Trophoblast cell (in vitro differentiated cells and primary cell): ENCODE measurements around the gene GRAMD1C.

ENCODE experiments used
- DNase-seq, 2 donors: peaks; one replicate each; pipeline ENCODE4 v3.0.0-alpha.2; 2016
- H2AFZ ChIP-seq: 2 replicates; pipeline ENCODE4 v1.6.1; 2013; ENCODE audit warnings: low read length, moderate library complexity, mild to moderate bottlenecking; ENCODE audit not compliant: insufficient read depth, poor library complexity
- H2AK5ac ChIP-seq: 2 replicates; pipeline ENCODE4 v1.6.1; 2013; ENCODE audit warnings: mild to moderate bottlenecking, low read length
- H2BK120ac ChIP-seq: 2 replicates; pipeline ENCODE4 v1.6.1; 2013; ENCODE audit warnings: low read length, mild to moderate bottlenecking, moderate library complexity; ENCODE audit not compliant: insufficient read depth, poor library complexity
- H2BK12ac ChIP-seq: 2 replicates; pipeline ENCODE4 v1.6.1; 2013; ENCODE audit warnings: mild to moderate bottlenecking, low read length, moderate library complexity
- H2BK5ac ChIP-seq: 2 replicates; pipeline ENCODE4 v1.6.1; 2013; ENCODE audit warnings: low read length, low read depth, moderate library complexity, mild to moderate bottlenecking; ENCODE audit not compliant: poor library complexity
- H3K14ac ChIP-seq: 2 replicates; pipeline ENCODE4 v1.6.1; 2013; ENCODE audit warnings: mild to moderate bottlenecking, low read length
- H3K18ac ChIP-seq: 2 replicates; pipeline ENCODE4 v1.6.1; 2013; ENCODE audit warnings: mild to moderate bottlenecking, low read length
- H3K23ac ChIP-seq: 2 replicates; pipeline ENCODE4 v1.6.1; 2013; ENCODE audit warnings: low read length
- H3K27ac ChIP-seq: 2 replicates; pipeline ENCODE4 v1.5.1; 2013; ENCODE audit warnings: low read depth, mild to moderate bottlenecking, inconsistent platforms, low read length, moderate library complexity
- H3K27me3 ChIP-seq: 2 replicates; pipeline ENCODE4 v1.6.1; 2013; ENCODE audit warnings: inconsistent platforms, mild to moderate bottlenecking, low read length, moderate library complexity; ENCODE audit not compliant: insufficient read depth
- H3K36me3 ChIP-seq, 2 experiments: 1 replicate in 1 of 2; 2 replicates in 1 of 2; pipeline ENCODE4 v1.6.1; 2013; ENCODE audit warnings: low read length in 2 of 2, mild to moderate bottlenecking in 2 of 2, moderate library complexity in 1 of 2; ENCODE audit not compliant: insufficient read depth in 2 of 2, control insufficient read depth in 1 of 2
- H3K4ac ChIP-seq: 2 replicates; pipeline ENCODE4 v1.6.1; 2013; ENCODE audit warnings: low read depth, mild to moderate bottlenecking, low read length, moderate library complexity
- H3K4me1 ChIP-seq, 2 experiments: 1 replicate in 1 of 2; 2 replicates in 1 of 2; pipeline ENCODE4 v1.6.1; 2013; ENCODE audit warnings: low read length in 2 of 2, mild to moderate bottlenecking in 2 of 2, moderate library complexity in 1 of 2; ENCODE audit not compliant: insufficient read depth in 2 of 2, control insufficient read depth in 1 of 2
- H3K4me2 ChIP-seq: 2 replicates; pipeline ENCODE4 v1.6.1; 2013; ENCODE audit warnings: inconsistent platforms, mild to moderate bottlenecking, low read length, moderate library complexity
- H3K4me3 ChIP-seq: 2 replicates; pipeline ENCODE4 v1.5.1; 2013; ENCODE audit warnings: mild to moderate bottlenecking, low read depth, low read length, inconsistent platforms
- H3K79me1 ChIP-seq: one replicate; pipeline ENCODE4 v1.6.1; 2013; ENCODE audit warnings: low read length
- H3K79me2 ChIP-seq: 2 replicates; pipeline ENCODE4 v1.6.1; 2013; ENCODE audit warnings: low read length, mild to moderate bottlenecking; ENCODE audit not compliant: control insufficient read depth, insufficient read depth, poor library complexity
- H3K9ac ChIP-seq: 2 replicates; pipeline ENCODE4 v1.6.1; 2013; ENCODE audit warnings: mild to moderate bottlenecking, low read length
- H3K9me3 ChIP-seq: 2 replicates; pipeline ENCODE4 v1.6.1; 2013; ENCODE audit warnings: low read depth, mild to moderate bottlenecking, control low read depth, inconsistent platforms, low read length; ENCODE audit not compliant: insufficient read depth
- H4K12ac ChIP-seq: 2 replicates; pipeline ENCODE4 v1.6.1; 2013; ENCODE audit warnings: low read depth, mild to moderate bottlenecking, low read length, moderate library complexity
- H4K8ac ChIP-seq: 2 replicates; pipeline ENCODE4 v1.6.1; 2013; ENCODE audit warnings: low read depth, mild to moderate bottlenecking, low read length, moderate library complexity
- H4K91ac ChIP-seq: one replicate; pipeline ENCODE4 v1.6.1; 2013; ENCODE audit warnings: low read depth, mild to moderate bottlenecking, low read length, moderate library complexity
- WGBS: extraction: QIAGEN DNeasy Blood & Tissue Kit; methylation state at CpG from one replicate; pipeline ENCODE4 v1.1.7; 2013; ENCODE audit warnings: missing lambda C conversion rate; ENCODE audit not compliant: insufficient read length, insufficient coverage; ENCODE audit errors: extremely low coverage; 5-methylcytosine and 5-hydroxymethylcytosine counted together

GRAMD1C gene

GRCh38 chr3:113802795-113803455 is 35.7 kb upstream of the GRAMD1C start:
- no peak for DNase-seq
- Histone ChIP-seq H2AFZ (no peak overlapping the region), H3K4me3 (no peak overlapping the region), H2BK120ac (no peak overlapping the region), H4K8ac (no peak overlapping the region), H3K79me2 (no peaks in the 10 kb centered on the region), H3K79me1 (no peaks in the 10 kb centered on the region), H2AK5ac (no peak overlapping the region), H3K4me1 (no peaks in the 10 kb centered on the region), H2BK5ac (no peak overlapping the region), H3K23ac (no peak overlapping the region), H4K91ac (no peak overlapping the region), H3K4me2 (no peak overlapping the region), H3K14ac (no peak overlapping the region), H3K27me3 (no peaks in the 10 kb centered on the region), H4K12ac (no peak overlapping the region), H3K27ac (no peak overlapping the region), H3K4ac (no peak overlapping the region), H3K36me3 (peaks cover 13% of the 10 kb centered on the region in 2 experiments), H2BK12ac (no peak overlapping the region), H3K9me3 (no peaks in the 10 kb centered on the region), H3K18ac (no peak overlapping the region), H3K9ac (no peak overlapping the region)
- no CpG with 5 or more reads among the region's 3 CpGs for WGBS

GRCh38 chr3:113804661-113805060 is 33.9 kb upstream of the GRAMD1C start:
- no peak for DNase-seq
- Histone ChIP-seq H4K8ac (no peak overlapping the region), H3K9me3 (no peaks in the 10 kb centered on the region), H3K27ac (no peak overlapping the region), H3K79me2 (no peaks in the 10 kb centered on the region), H3K27me3 (no peaks in the 10 kb centered on the region), H3K4me2 (no peak overlapping the region), H3K36me3 (peaks cover 13% of the 10 kb centered on the region in 2 experiments), H3K79me1 (no peaks in the 10 kb centered on the region), H3K23ac (no peak overlapping the region), H3K9ac (no peak overlapping the region), H3K18ac (no peak overlapping the region), H2BK120ac (no peak overlapping the region), H3K4ac (no peak overlapping the region), H2AFZ (no peak overlapping the region), H3K4me3 (no peak overlapping the region), H2BK12ac (no peak overlapping the region), H2AK5ac (no peak overlapping the region), H3K14ac (no peak overlapping the region), H3K4me1 (no peaks in the 10 kb centered on the region), H4K91ac (no peak overlapping the region), H2BK5ac (no peak overlapping the region), H4K12ac (no peak overlapping the region)
- WGBS, result no CpG with 5 or more reads among the region's 4 CpGs

DNA sequence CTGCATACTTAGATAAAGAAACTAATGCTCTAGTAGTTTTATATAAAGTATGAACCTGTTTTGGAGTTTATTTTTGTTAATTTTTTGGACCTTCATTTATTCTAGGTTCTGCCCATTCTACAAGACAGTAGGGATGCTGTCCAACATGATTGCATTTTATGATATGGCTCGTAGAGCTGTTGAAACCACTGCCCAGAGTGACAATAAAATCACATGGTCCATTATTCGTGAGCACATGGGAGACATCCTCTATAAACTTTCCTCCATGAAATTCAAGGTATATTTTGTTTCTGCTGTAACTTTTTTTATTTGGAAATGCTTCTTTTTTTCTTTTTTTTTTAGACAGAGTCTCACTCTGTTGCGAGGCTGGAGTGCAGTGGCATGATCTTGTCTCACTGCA is 33.3 kb upstream of the GRAMD1C start:
- no peaks in the 10 kb centered on the region for H3K79me1 ChIP-seq
- H2BK12ac ChIP-seq, result no peak overlapping the region
- H4K91ac ChIP-seq, result no peak overlapping the region
- no peak overlapping the region for H2BK5ac ChIP-seq
- no peak overlapping the region for H3K4me2 ChIP-seq
- no peak overlapping the region for H2AK5ac ChIP-seq
- DNase-seq, result no peak
- H3K4ac ChIP-seq, result no peak overlapping the region
- H3K23ac ChIP-seq, result no peak overlapping the region
- no peak overlapping the region for H4K12ac ChIP-seq
- no peaks in the 10 kb centered on the region for H3K9me3 ChIP-seq
- H2BK120ac ChIP-seq, result no peak overlapping the region
- no peaks in the 10 kb centered on the region for H3K4me1 ChIP-seq
- H3K79me2 ChIP-seq, result no peaks in the 10 kb centered on the region
- no peak overlapping the region for H3K27ac ChIP-seq
- H3K14ac ChIP-seq, result no peak overlapping the region
- WGBS, result no CpG with 5 or more reads among the region's 3 CpGs
- H3K4me3 ChIP-seq, result no peak overlapping the region
- no peak overlapping the region for H3K18ac ChIP-seq
- peaks cover 13% of the 10 kb centered on the region in 2 experiments for H3K36me3 ChIP-seq
- H4K8ac ChIP-seq, result no peak overlapping the region
- no peak overlapping the region for H3K9ac ChIP-seq
- no peaks in the 10 kb centered on the region for H3K27me3 ChIP-seq
- H2AFZ ChIP-seq, result no peak overlapping the region

GRCh38 chr3:113812854-113813253 is 25.7 kb upstream of the GRAMD1C start:
- H2BK120ac ChIP-seq, result no peak overlapping the region
- no peak overlapping the region for H3K27ac ChIP-seq
- H3K36me3 ChIP-seq, result peaks cover 0 to under 1% of the 10 kb centered on the region in 2 experiments
- DNase-seq, result no peak
- H3K9me3 ChIP-seq, result no peaks in the 10 kb centered on the region
- H3K9ac ChIP-seq, result no peak overlapping the region
- no peak overlapping the region for H2AK5ac ChIP-seq
- H3K4ac ChIP-seq, result no peak overlapping the region
- no peak overlapping the region for H3K23ac ChIP-seq
- H3K18ac ChIP-seq, result no peak overlapping the region
- no peak overlapping the region for H2AFZ ChIP-seq
- no peaks in the 10 kb centered on the region for H3K4me1 ChIP-seq
- no peaks in the 10 kb centered on the region for H3K27me3 ChIP-seq
- no peak overlapping the region for H2BK12ac ChIP-seq
- no peak overlapping the region for H3K4me2 ChIP-seq
- no CpG with 5 or more reads among the region's 3 CpGs for WGBS
- H4K91ac ChIP-seq, result no peak overlapping the region
- H3K14ac ChIP-seq, result no peak overlapping the region
- H2BK5ac ChIP-seq, result no peak overlapping the region
- no peaks in the 10 kb centered on the region for H3K79me2 ChIP-seq
- no peak overlapping the region for H3K4me3 ChIP-seq
- no peaks in the 10 kb centered on the region for H3K79me1 ChIP-seq
- no peak overlapping the region for H4K12ac ChIP-seq
- no peak overlapping the region for H4K8ac ChIP-seq
